GM19395 (cell line): ENCODE data around the gene SOS2.

ENCODE experiments used
- ATAC-seq: cut with Tn5 transposase; IDR thresholded peaks from one replicate; pipeline ENCODE4 v1.9.1; 2021; ENCODE audit warnings: mild to moderate bottlenecking, moderate library complexity; ENCODE audit not compliant: unreplicated experiment

The SOS2 gene

GRCh38 chr14:50231475-50232275, at the start of gene SOS2:
Gene SOS2, minus strand, starts transcription at chr14:50231578. Its CDS starts 295 bp downstream, at chr14:50231283.
- ATAC-seq = peak; percentile 83

GRCh38 chr14:50272498-50272897, 41.1 kb upstream of the SOS2 start:
- no peak for ATAC-seq

GRCh38 chr14:50270932-50271331, 39.6 kb upstream of the SOS2 start:
- ATAC-seq = no peak

- no peak for ATAC-seq
Measured at GRCh38 chr14:50265029-50265428, 33.7 kb upstream of the SOS2 start.

- ATAC-seq = no peak
Measured at GRCh38 chr14:50263321-50263720, 31.9 kb upstream of the SOS2 start.

- no peak for ATAC-seq
Measured at GRCh38 chr14:50262865-50263264, 31.5 kb upstream of the SOS2 start.

- ATAC-seq = no peak
Measured at GRCh38 chr14:50260511-50260910, 29.1 kb upstream of the SOS2 start.

GRCh38 chr14:50260072-50260471, 28.7 kb upstream of the SOS2 start:
- ATAC-seq = no peak

- ATAC-seq = no peak
Measured at GRCh38 chr14:50257732-50258131, 26.4 kb upstream of the SOS2 start.

GRCh38 chr14:50254248-50254647, 22.9 kb upstream of the SOS2 start:
- no peak for ATAC-seq

- no peak for ATAC-seq
Measured at GRCh38 chr14:50249136-50249775, 17.9 kb upstream of the SOS2 start.

- no peak for ATAC-seq
Measured at GRCh38 chr14:50247245-50247644, 15.9 kb upstream of the SOS2 start.

GRCh38 chr14:50242566-50243310, 11.4 kb upstream of the SOS2 start:
- ATAC-seq = no peak

- no peak for ATAC-seq
Measured at GRCh38 chr14:50242096-50242495, 10.7 kb upstream of the SOS2 start.

- ATAC-seq = no peak
Measured at GRCh38 chr14:50237427-50237826, 6.0 kb upstream of the SOS2 start.

- no peak for ATAC-seq
Measured at GRCh38 chr14:50233951-50234250, 2.5 kb upstream of the SOS2 start.

GRCh38 chr14:50233166-50233950, 2.0 kb upstream of the SOS2 start:
- ATAC-seq = no peak

GRCh38 chr14:50232276-50232642, 881 bp upstream of the SOS2 start:
- no peak for ATAC-seq

- ATAC-seq = peak; percentile 35
Measured at GRCh38 chr14:50230701-50231474, 490 bp downstream of the SOS2 start.

- ATAC-seq = no peak
Measured at GRCh38 chr14:50230401-50230700, 1.0 kb downstream of the SOS2 start.

GRCh38 chr14:50229681-50230080, 1.7 kb downstream of the SOS2 start:
- no peak for ATAC-seq
